HG03280 (cell line): ENCODE data around the gene CLRN1.

Experiments used
- ATAC-seq: cut with Tn5 transposase; IDR thresholded peaks from one replicate; pipeline ENCODE4 v1.9.1; 2021; ENCODE audit warnings: mild to moderate bottlenecking, moderate library complexity; ENCODE audit not compliant: unreplicated experiment

The CLRN1 gene

GRCh38 chr3:150878290-150878689 is 94.2 kb downstream of the CLRN1 start:
- ATAC-seq = no peak

DNA sequence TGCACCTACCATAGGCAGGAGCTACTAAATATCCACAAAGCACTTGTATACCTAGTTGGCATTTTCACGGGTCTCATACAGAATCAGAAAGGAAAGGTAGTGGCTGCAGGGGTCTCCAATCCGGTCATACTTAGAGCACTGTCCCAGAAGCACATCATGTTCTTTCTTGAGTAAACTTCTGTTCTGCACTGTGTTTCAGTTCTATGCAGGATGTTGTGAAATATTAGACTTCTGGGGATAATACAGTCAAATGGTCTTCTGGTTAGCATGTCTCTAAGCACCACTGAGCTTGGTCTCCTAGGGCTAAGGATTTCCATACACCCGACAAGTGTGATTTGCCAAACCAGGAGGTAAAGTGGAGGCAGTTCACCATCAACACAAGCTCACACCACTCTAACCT is 95.2 kb downstream of the CLRN1 start:
- ATAC-seq = no peak

- ATAC-seq = no peak
Measured at GRCh38 chr3:150876611-150877265, 95.8 kb downstream of the CLRN1 start.
